HepG2 (cell line): Measurements from ENCODE around the gene CLEC16A. TPM values are rescaled to one million over a fixed set of nuclear protein-coding genes. Genes with fewer than 3 reads are reported as not detected.
A peak's percentile ranks its signal among the peaks of the same experiment; 100 is the strongest.

Source experiments
- ATAC-seq: fragments of 200-7000 bp; cut with Tn5 transposase; 3 replicates; pipeline ENCODE4 v1.9.1; 2020; ENCODE audit warnings: mild to moderate bottlenecking, moderate library complexity
- BruUV-seq: library from RNA; stranded (reverse); fragments of 400-500 nt; replicated peaks from 2 replicates; lab custom pipeline; 2021; lab: Mats Ljungman, UMichigan
- CTCF ChIA-PET: fragments of 300-600 bp; formaldehyde crosslinking; extraction: SDS; loops from one replicate; lab custom pipeline; 2021; ENCODE audit warnings: low total read pairs, inconsistent platforms, low intra/inter-chr PET ratio; lab: Yijun Ruan, JAX
- POLR2A ChIA-PET: fragments of 350-600 bp; sonication (Branson Sonifier 250); formaldehyde crosslinking; loops from one replicate; lab custom pipeline; 2020; ENCODE audit warnings: antibody characterized with exemption, inconsistent platforms; lab: Yijun Ruan, JAX
- DNase-seq: peaks from one replicate; pipeline ENCODE4 v3.0.0-alpha.2; 2015; ENCODE audit warnings: low spot score
- FAIRE-seq: peaks from 3 replicates; lab custom pipeline; 2011; peaks lifted over from hg19 to GRCh38; lab: Jason Lieb, UNC
- H2AFZ ChIP-seq: one replicate; pipeline ENCODE4 v1.6.1; 2011; ENCODE audit warnings: low read length, inconsistent platforms
- H3K27ac ChIP-seq: fragments of 300-600 bp; 3 replicates; pipeline ENCODE4 v1.8.0; 2011; ENCODE audit warnings: mixed run types, mild to moderate bottlenecking, mixed read lengths, low read length, inconsistent platforms; ENCODE audit not compliant: insufficient read depth; ENCODE audit errors: extremely low read length
- H3K27me3 ChIP-seq, 2 experiments: fragments of 200-600 bp in 1 of 2; 2 replicates in 1 of 2; 3 replicates in 1 of 2; pipeline versions ENCODE4 v1.6.0 to v1.8.0; 2011; ENCODE audit warnings: low read length in 2 of 2, mild to moderate bottlenecking in 2 of 2, moderate library complexity in 2 of 2, inconsistent platforms in 1 of 2; ENCODE audit not compliant: insufficient read depth in 2 of 2, control insufficient read depth in 1 of 2
- H3K36me3 ChIP-seq, 2 experiments: fragments of 200-600 bp in 1 of 2; replicated peaks in 1 of 2; 2 replicates in 1 of 2; 3 replicates in 1 of 2; pipeline versions ENCODE4 v1.5.1 to v1.8.0; 2011; ENCODE audit warnings: low read length in 2 of 2, inconsistent platforms in 1 of 2; ENCODE audit not compliant: insufficient read depth in 2 of 2, control insufficient read depth in 1 of 2
- H3K4me1 ChIP-seq: 2 replicates; pipeline ENCODE4 v1.5.1; 2012; ENCODE audit warnings: low read length, inconsistent platforms; ENCODE audit not compliant: insufficient read depth
- H3K4me2 ChIP-seq: 2 replicates; pipeline ENCODE4 v1.6.0; 2011; ENCODE audit warnings: low read depth, low read length, inconsistent platforms
- H3K4me3 ChIP-seq, 3 experiments: fragments of 200-600 bp in 1 of 3; sonication (generic), shearing (Covaris generic) in 1 of 3; replicated peaks in 1 of 3; 2 replicates each; pipeline ENCODE4 v1.5.1; 2011 to 2016; ENCODE audit warnings: low read length in 3 of 3, inconsistent platforms in 2 of 3, low read depth in 2 of 3, mild to moderate bottlenecking in 2 of 3, control low read depth in 1 of 3, mixed read lengths in 1 of 3; ENCODE audit not compliant: insufficient read depth in 1 of 3
- H3K79me2 ChIP-seq: one replicate; pipeline ENCODE4 v1.6.1; 2011; ENCODE audit warnings: low read length, inconsistent platforms; ENCODE audit not compliant: insufficient read depth
- H3K9ac ChIP-seq: 2 replicates; pipeline ENCODE4 v1.6.0; 2011; ENCODE audit warnings: mild to moderate bottlenecking, low read depth, low read length, inconsistent platforms; ENCODE audit not compliant: insufficient read depth
- H3K9me3 ChIP-seq: 2 replicates; pipeline ENCODE4 v1.5.1; 2012; ENCODE audit warnings: mild to moderate bottlenecking, low read length
- H4K20me1 ChIP-seq: 2 replicates; pipeline ENCODE4 v1.6.0; 2011; ENCODE audit warnings: inconsistent platforms, mild to moderate bottlenecking, low read length, moderate library complexity; ENCODE audit not compliant: insufficient read depth
- CEBPG ChIP-seq: IDR thresholded peaks from 2 replicates; pipeline ENCODE4 v1.6.1; 2016
- ERF ChIP-seq: IDR thresholded peaks from 2 replicates; pipeline ENCODE4 v1.6.1; 2018; ENCODE audit warnings: missing biosample characterization, missing genetic modification reagents
- PLRG1 ChIP-seq: fragments of 450-650 bp; conservative IDR thresholded peaks from 2 replicates; pipeline ENCODE4 v1.6.1; 2016
- ZBTB42 ChIP-seq: sonication (generic); formaldehyde crosslinking; IDR thresholded peaks from 2 replicates; pipeline ENCODE4 v1.5.0; 2020; ENCODE audit warnings: mild to moderate bottlenecking, missing genetic modification reagents
- ZNF138 ChIP-seq: sonication (generic); formaldehyde crosslinking; IDR thresholded peaks from 2 replicates; pipeline ENCODE4 v1.5.0; 2020; ENCODE audit warnings: mild to moderate bottlenecking, low read depth, missing genetic modification reagents
- ZNF605 ChIP-seq: sonication (generic); formaldehyde crosslinking; IDR thresholded peaks from 2 replicates; pipeline ENCODE4 v1.8.0; 2022; ENCODE audit warnings: mild to moderate bottlenecking, missing genetic modification reagents
- ZNF639 ChIP-seq: conservative IDR thresholded peaks from 2 replicates; pipeline ENCODE4 v1.6.1; 2018; ENCODE audit warnings: missing genetic modification reagents
- WGBS: methylation state at CpG from one replicate; pipeline ENCODE4 v1.1.6; 2017; ENCODE audit warnings: low lambda C conversion rate; 5-methylcytosine and 5-hydroxymethylcytosine counted together
- in situ Hi-C: cut with HindIII; loops from 2 replicates; pipeline ENCODE4 v1.10.0; 2017; ENCODE audit warnings: low pct_unique_long_range_greater_than_20kb; ENCODE audit not compliant: extremely low pct_ligation_motif_present
- intact Hi-C: fragments of 100-400 bp; cut with micrococcal nuclease; formaldehyde crosslinking; loops from one replicate; pipeline ENCODE4 v1.10.0; 2022; ENCODE audit not compliant: unreplicated experiment
- polyA plus RNA-seq, 8 experiments: library from polyadenylated mRNA; depleted of rRNA in 3 of 8; stranded (reverse) in 7 of 8; unstranded in 1 of 8; fragments of >200 nt; fragmentation: Illumina TruSeq in 4 of 8; extraction: Trizol in 4 of 8; gene quantifications; 2 replicates each; pipeline versions ENCODE4 v1.2.1 to v1.2.3, GENCODE V29; 2011 to 2016; ENCODE audit warnings: low read depth in 4 of 8, missing spikeins in 1 of 8, mixed read lengths in 1 of 8; ENCODE audit not compliant: insufficient read depth in 1 of 8
- total RNA-seq, 5 experiments: library from RNA; depleted of rRNA; stranded (reverse); fragments of >200 nt; fragmentation: Illumina TruSeq; extraction: Trizol; gene quantifications; 2 replicates each; pipeline ENCODE4 v1.2.3, GENCODE V29; 2016; ENCODE audit warnings: low read depth in 1 of 5

Gene CLEC16A
- total and polyA plus RNA-seq, 2 of the 13 experiments (the other 11 are each of a cell fraction or from before 2014, with no cell fraction given) = 8.5 to 10.3 TPM

- peak; percentile 90 for TF ChIP-seq CEBPG (CRISPR knock-in tag)
- TF ChIP-seq, all 625 proteins: peak for 48
Measured at GRCh38 chr16:11105038-11105903, 160.9 kb downstream of the CLEC16A start (continued).

GRCh38 chr16:11106726-11107125, 162.4 kb downstream of the CLEC16A start:
- Histone ChIP-seq H3K79me2 (no peaks in the 10 kb centered on the region), H2AFZ (no peak overlapping the region), H3K27me3 (no peaks in the 10 kb centered on the region), H3K4me2 (no peak overlapping the region), H3K36me3 (no peaks in the 10 kb centered on the region), H4K20me1 (no peaks in the 10 kb centered on the region), H3K4me3 (no peak overlapping the region), H3K9me3 (no peaks in the 10 kb centered on the region), H3K9ac (no peak overlapping the region), H3K4me1 (peaks cover 36% of the 10 kb centered on the region), H3K27ac (no peak overlapping the region)
- POLR2A ChIA-PET = interaction anchor here (0.6 kb wide), 1 partner anchor 513 kb away, joined by 3 read pairs; no protein-coding TSS in a partner anchor
- in situ Hi-C loops (no loop called here), intact Hi-C loops (loop anchor here (5.0 kb wide), 1 partner anchor 191 kb away; no protein-coding TSS in a partner anchor)
- TF ChIP-seq ERF (CRISPR knock-in tag) = no peak
- no peak for TF ChIP-seq PLRG1
- TF ChIP-seq ZNF605 = no peak
- ATAC-seq (no peak), DNase-seq (no peak), FAIRE-seq (no peak)
- 95% methylated on average over 6 of the region's 6 CpGs for WGBS
- no TSS peak for BruUV-seq
- CTCF ChIA-PET = no interaction called here

- CTCF ChIA-PET = no interaction called here
Measured at GRCh38 chr16:11107780-11108465, 163.6 kb downstream of the CLEC16A start.

More at GRCh38 chr16:11107780-11108465, 163.6 kb downstream of the CLEC16A start:
- H3K4me1 ChIP-seq = peaks cover 24% of the 10 kb centered on the region
- TF ChIP-seq ZBTB42 (CRISPR knock-in tag) = no peak
- TF ChIP-seq ZNF138 (CRISPR knock-in tag) = no peak
- TF ChIP-seq ZNF639 (CRISPR knock-in tag) = no peak
- no peak for FAIRE-seq
- in situ Hi-C loops = no loop called here
- H2AFZ ChIP-seq = no peak overlapping the region
- H3K27me3 ChIP-seq = no peaks in the 10 kb centered on the region
- no peak overlapping the region for H3K4me2 ChIP-seq
- no peaks in the 10 kb centered on the region for H4K20me1 ChIP-seq
- no peak overlapping the region for H3K9ac ChIP-seq
- intact Hi-C loops = loop anchor here (5.0 kb wide), 1 partner anchor 189 kb away; no protein-coding TSS in a partner anchor
- H3K4me3 ChIP-seq = no peak overlapping the region
- H3K27ac ChIP-seq = no peak overlapping the region
- POLR2A ChIA-PET = no interaction called here
- 96% methylated on average over 8 of the region's 8 CpGs for WGBS
- no peak for DNase-seq
- BruUV-seq = no TSS peak
- no peaks in the 10 kb centered on the region for H3K79me2 ChIP-seq
- no peaks in the 10 kb centered on the region for H3K9me3 ChIP-seq
- H3K36me3 ChIP-seq = no peaks in the 10 kb centered on the region
- no peak for ATAC-seq
